Central memory CD4-positive, alpha-beta T cell (primary cell): ENCODE measurements around the gene GTF2H4.

Experiments
- DNase-seq: peaks from one replicate; pipeline ENCODE4 v3.0.0; 2022

The GTF2H4 gene

DNA sequence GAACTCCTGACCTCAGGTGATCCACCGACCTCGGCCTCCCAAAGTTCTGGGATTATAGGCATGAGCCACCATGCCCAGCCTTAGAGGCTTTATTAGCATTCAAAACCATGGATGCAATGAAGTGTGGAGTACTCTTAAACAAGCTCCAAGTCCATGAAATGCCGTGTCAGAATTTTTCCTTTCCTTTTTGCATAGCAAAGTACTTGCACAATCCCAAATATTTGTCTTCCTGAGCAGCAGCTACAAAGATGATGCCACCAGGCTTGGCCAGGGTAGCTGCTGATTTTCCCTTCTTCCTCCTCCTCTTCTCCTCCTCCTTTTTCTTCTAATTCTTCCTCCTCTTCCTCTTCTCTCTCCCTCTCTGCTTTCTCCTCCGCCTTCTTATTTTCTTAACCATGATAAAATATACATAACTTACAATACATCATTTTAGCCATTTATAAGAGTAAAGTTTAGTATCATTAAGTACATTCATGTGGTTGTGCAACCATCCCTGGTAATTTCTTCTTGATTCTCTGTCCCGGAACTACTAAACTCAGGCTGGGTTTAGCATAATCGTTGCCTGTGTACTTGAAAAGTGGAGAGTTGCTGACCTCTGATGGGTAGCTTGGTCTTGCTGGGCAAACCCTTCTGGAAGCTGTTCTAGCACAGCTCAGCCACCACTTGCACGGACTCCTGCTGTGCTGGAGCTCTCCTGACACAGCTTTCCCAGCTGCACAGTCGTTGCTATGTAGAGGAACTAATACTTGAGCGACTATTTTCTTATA lies 53.1 kb downstream of the GTF2H4 start:
- no peak for DNase-seq

DNA sequence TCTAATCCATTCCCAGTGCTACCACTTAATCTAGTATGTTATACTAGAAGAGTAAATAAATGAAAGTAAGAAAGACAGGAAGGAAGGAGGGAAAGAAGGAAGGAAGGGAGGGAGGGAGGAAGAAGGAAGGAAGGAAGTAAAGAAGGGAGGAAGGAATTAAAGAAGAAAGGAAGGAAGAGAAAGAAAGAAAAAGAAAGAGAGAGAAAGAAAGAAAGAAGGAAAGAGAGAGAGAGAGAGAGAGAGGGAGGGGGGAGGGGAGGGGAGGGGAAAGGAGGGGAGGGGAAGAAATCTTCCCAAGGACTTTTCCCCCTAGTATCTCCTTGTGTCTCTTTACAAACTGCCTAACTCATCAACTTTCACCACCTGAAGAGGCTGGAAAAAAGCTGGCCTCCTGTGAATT lies 54.7 kb downstream of the GTF2H4 start:
- no peak for DNase-seq

DNA sequence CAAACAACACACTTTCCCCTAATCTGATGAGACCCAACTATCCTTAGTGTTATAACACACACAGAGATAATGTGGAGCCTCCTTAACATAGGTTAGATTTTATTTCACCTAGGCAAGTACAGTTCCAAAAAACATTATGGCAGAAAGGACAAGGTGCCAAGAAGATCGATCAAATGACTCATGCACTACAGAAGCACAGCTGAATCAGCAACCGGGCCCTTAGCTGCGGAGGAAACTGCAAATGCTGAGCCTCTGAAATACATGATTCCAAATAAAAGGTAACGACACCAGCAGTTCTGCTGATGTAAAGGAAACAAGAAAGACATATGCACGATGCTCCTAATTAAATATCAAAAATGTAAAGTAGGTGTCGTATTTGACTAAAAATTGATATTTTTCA lies 55.6 kb downstream of the GTF2H4 start:
- no peak for DNase-seq
